K562 (cell line): ENCODE data around the gene OR5T3. TPM values are rescaled to one million over a fixed set of nuclear protein-coding genes. Genes with fewer than 3 reads are reported as not detected.

Source experiments
- ATAC-seq: fragments of 200-7000 bp; cut with Tn5 transposase; 3 replicates; pipeline ENCODE4 v1.9.1; 2020; ENCODE audit warnings: moderate library complexity
- BruUV-seq: library from RNA; stranded (reverse); fragments of 400-500 nt; replicated peaks from 2 replicates; lab custom pipeline; 2021; lab: Mats Ljungman, UMichigan
- CTCF ChIA-PET: fragments of 300-600 bp; formaldehyde crosslinking; extraction: SDS; loops from one replicate; lab custom pipeline; 2021; ENCODE audit warnings: low intra/inter-chr PET ratio; lab: Yijun Ruan, JAX
- POLR2A ChIA-PET: fragments of 300-600, 350-650 bp; sonication (Branson Sonifier 250); formaldehyde crosslinking; extraction: SDS; loops from one replicate; lab custom pipeline; 2021; ENCODE audit warnings: antibody characterized with exemption, inconsistent platforms; lab: Yijun Ruan, JAX
- DNase-seq, 4 experiments: peaks; one replicate each; pipeline versions ENCODE4 v3.0.0 to v3.0.0-alpha.2; 2011 to 2018; ENCODE audit warnings: low spot score in 3 of 4, mixed read lengths in 3 of 4; ENCODE audit errors: extremely low read depth in 1 of 4
- FAIRE-seq: peaks from 2 replicates; lab custom pipeline; 2011; peaks lifted over from hg19 to GRCh38; lab: Jason Lieb, UNC
- H2AFZ ChIP-seq: 2 replicates; pipeline ENCODE4 v1.6.0; 2011; ENCODE audit warnings: low read depth, low read length, control low read depth, inconsistent platforms
- H3K27ac ChIP-seq: fragments of 200-600 bp; 3 replicates; pipeline ENCODE4 v1.8.0; 2011; ENCODE audit warnings: low read depth, mild to moderate bottlenecking, control low read depth, inconsistent platforms, low read length, moderate library complexity, mixed read lengths; ENCODE audit errors: extremely low read depth
- H3K27me3 ChIP-seq, 2 experiments: fragments of 300-600 bp in 1 of 2; 2 replicates in 1 of 2; 3 replicates in 1 of 2; pipeline versions ENCODE4 v1.6.0 to v1.8.0; 2011; ENCODE audit warnings: inconsistent platforms in 2 of 2, low read length in 2 of 2, mild to moderate bottlenecking in 1 of 2, mixed read lengths in 1 of 2, moderate library complexity in 1 of 2; ENCODE audit not compliant: control insufficient read depth in 2 of 2, insufficient read depth in 2 of 2
- H3K36me3 ChIP-seq: fragments of 300-600 bp; 3 replicates; pipeline ENCODE4 v1.8.0; 2011; ENCODE audit warnings: mild to moderate bottlenecking, low read length, inconsistent platforms; ENCODE audit not compliant: control insufficient read depth, insufficient read depth
- H3K4me1 ChIP-seq, 2 experiments: fragments of 200-600 bp in 1 of 2; replicated peaks in 1 of 2; 2 replicates in 1 of 2; 3 replicates in 1 of 2; pipeline versions ENCODE4 v1.5.1 to v1.8.0; 2011; ENCODE audit warnings: inconsistent platforms in 2 of 2, low read length in 2 of 2, mild to moderate bottlenecking in 1 of 2, mixed read lengths in 1 of 2, moderate library complexity in 1 of 2; ENCODE audit not compliant: control insufficient read depth in 2 of 2, insufficient read depth in 2 of 2
- H3K4me2 ChIP-seq: 2 replicates; pipeline ENCODE4 v1.6.1; 2011; ENCODE audit warnings: low read length, control low read depth, inconsistent platforms, mixed read lengths; ENCODE audit not compliant: insufficient read depth
- H3K4me3 ChIP-seq: fragments of 200-600 bp; sonication (generic), shearing (Covaris generic); 2 replicates; pipeline ENCODE4 v1.5.1; 2016; ENCODE audit warnings: control low read depth, inconsistent platforms
- H3K79me2 ChIP-seq: fragments of 200-600 bp; 3 replicates; pipeline ENCODE4 v1.8.0; 2011; ENCODE audit warnings: low read length, inconsistent platforms; ENCODE audit not compliant: control insufficient read depth, insufficient read depth
- H3K9ac ChIP-seq, 2 experiments: 2 replicates each; pipeline versions ENCODE4 v1.6.0 to v1.6.1; 2011; ENCODE audit warnings: low read depth in 2 of 2, low read length in 2 of 2, control low read depth in 1 of 2, inconsistent platforms in 1 of 2, mild to moderate bottlenecking in 1 of 2, mixed read lengths in 1 of 2; ENCODE audit not compliant: insufficient read depth in 1 of 2
- H3K9me1 ChIP-seq: one replicate; pipeline ENCODE4 v1.6.0; 2011; ENCODE audit warnings: inconsistent platforms, mild to moderate bottlenecking, low read length, moderate library complexity; ENCODE audit not compliant: control insufficient read depth, insufficient read depth
- H3K9me3 ChIP-seq: replicated peaks from 2 replicates; pipeline ENCODE4 v1.5.1; 2011; ENCODE audit warnings: low read depth, low read length, inconsistent platforms; ENCODE audit not compliant: control insufficient read depth, insufficient read depth
- H4K20me1 ChIP-seq: replicated peaks from 2 replicates; pipeline ENCODE4 v1.6.1; 2011; ENCODE audit warnings: low read length, inconsistent platforms, mixed read lengths; ENCODE audit not compliant: control insufficient read depth, insufficient read depth
- CHD1 ChIP-seq: fragments of 200-600 bp; sonication (generic); IDR thresholded peaks from one replicate; pipeline ENCODE4 v1.6.1; 2012; ENCODE audit warnings: mild to moderate bottlenecking, moderate library complexity, low read length, inconsistent platforms
- ILK ChIP-seq: fragments of 450-650 bp; IDR thresholded peaks from 2 replicates; pipeline ENCODE4 v1.6.1; 2016; ENCODE audit warnings: missing genetic modification characterization, low read depth, mild to moderate bottlenecking, missing compliant biosample characterization, moderate library complexity, borderline replicate concordance
- JUN ChIP-seq, 2 experiments: sonication (generic) in 1 of 2; formaldehyde crosslinking in 1 of 2; IDR thresholded peaks; 2 replicates each; pipeline versions ENCODE4 v1.6.1 to v1.8.0; 2012 to 2022; ENCODE audit warnings: borderline replicate concordance in 2 of 2, mild to moderate bottlenecking in 2 of 2, improper control_type of control experiment in 1 of 2, low read depth in 1 of 2, low read length in 1 of 2, missing genetic modification reagents in 1 of 2
- KDM2B ChIP-seq: fragments of 250-450 bp; sonication (Bioruptor Pico); IDR thresholded peaks from 2 replicates; pipeline ENCODE4 v1.8.0; 2021; ENCODE audit warnings: mild to moderate bottlenecking, moderate library complexity
- MTA1 ChIP-seq: fragments of 450-650 bp; IDR thresholded peaks from 2 replicates; pipeline ENCODE4 v1.6.1; 2017; ENCODE audit warnings: borderline replicate concordance
- MTA2 ChIP-seq: fragments of 450-650 bp; IDR thresholded peaks from 2 replicates; pipeline ENCODE4 v1.6.1; 2016; ENCODE audit warnings: low read depth
- MYC ChIP-seq, 2 experiments: fragments of 250-450 bp in 1 of 2; sonication (Bioruptor Pico) in 1 of 2; IDR thresholded peaks; 2 replicates each; pipeline versions ENCODE4 v1.5.1 to v1.6.1; 2012 to 2021; ENCODE audit warnings: low read depth in 2 of 2, borderline replicate concordance in 1 of 2, improper control_type of control experiment in 1 of 2, low read length in 1 of 2, mild to moderate bottlenecking in 1 of 2, moderate library complexity in 1 of 2
- RNF219 ChIP-seq: fragments of 250-450 bp; sonication (Bioruptor Pico); IDR thresholded peaks from 2 replicates; pipeline ENCODE4 v1.5.0; 2022; ENCODE audit warnings: mild to moderate bottlenecking
- SMARCC2 ChIP-seq: fragments of 450-650 bp; IDR thresholded peaks from 2 replicates; pipeline ENCODE4 v1.6.1; 2017; ENCODE audit warnings: antibody characterized with exemption, moderate library complexity, mild to moderate bottlenecking, low read depth
- SMARCE1 ChIP-seq: fragments of 450-650 bp; IDR thresholded peaks from 2 replicates; pipeline ENCODE4 v1.7.1; 2016; ENCODE audit warnings: mild to moderate bottlenecking
- TAF7 ChIP-seq: fragments of 450-650 bp; IDR thresholded peaks from 2 replicates; pipeline ENCODE4 v1.6.1; 2016; ENCODE audit warnings: missing genetic modification characterization, missing compliant biosample characterization
- THRB ChIP-seq: fragments of 450-650 bp; formaldehyde crosslinking; conservative IDR thresholded peaks from 2 replicates; pipeline ENCODE4 v1.4.0; 2022; ENCODE audit warnings: mild to moderate bottlenecking, missing genetic modification characterization
- ZNF134 ChIP-seq: fragments of 250-450 bp; sonication (Bioruptor Pico); conservative IDR thresholded peaks from 2 replicates; pipeline ENCODE4 v1.4.0; 2020
- ZNF445 ChIP-seq: fragments of 250-450 bp; sonication (Bioruptor Pico); IDR thresholded peaks from 2 replicates; pipeline ENCODE4 v1.4.0; 2020; ENCODE audit warnings: low read depth, mild to moderate bottlenecking, moderate library complexity
- ZNF695 ChIP-seq: fragments of 450-650 bp; formaldehyde crosslinking; IDR thresholded peaks from 2 replicates; pipeline ENCODE4 v1.4.0; 2020; ENCODE audit warnings: mild to moderate bottlenecking, moderate library complexity
- in situ Hi-C: fragments of 300-500 bp; cut with MboI; formaldehyde crosslinking; loops from 4 replicates; pipeline ENCODE4 v1.15.0; 2018; ENCODE audit warnings: inconsistent platforms, mixed read lengths
- intact Hi-C: fragments of 100-400 bp; cut with micrococcal nuclease; formaldehyde crosslinking; loops from 2 replicates; pipeline ENCODE4 v1.14.2; 2022
- polyA plus RNA-seq, 8 experiments: library from polyadenylated mRNA; depleted of rRNA in 4 of 8; stranded (reverse) in 5 of 8; unstranded in 3 of 8; fragments of >200 nt; fragmentation: Nextera tagmentation in 2 of 8; fragmentation: Illumina TruSeq in 1 of 8; extraction: Ambion mirVana in 2 of 8; extraction: Trizol in 1 of 8; gene quantifications; 2 replicates each; pipeline versions ENCODE4 v1.2.1 to v1.2.3, GENCODE V29; 2011 to 2014; ENCODE audit warnings: inconsistent platforms in 1 of 8, missing spikeins in 1 of 8
- total RNA-seq, 7 experiments: library from RNA; depleted of rRNA in 6 of 7; stranded (reverse); fragments of >200 nt in 6 of 7; fragmentation: Illumina TruSeq in 2 of 7; extraction: Trizol in 2 of 7; gene quantifications; 2 replicates each; pipeline versions ENCODE4 v1.2.1 to v1.2.3, GENCODE V29; 2011 to 2021; ENCODE audit warnings: low replicate concordance in 1 of 7

OR5T3 gene
- total and polyA plus RNA-seq, 9 of the 15 experiments (the other 6 are each of a cell fraction or from before 2014, with no cell fraction given), result not detected

DNA sequence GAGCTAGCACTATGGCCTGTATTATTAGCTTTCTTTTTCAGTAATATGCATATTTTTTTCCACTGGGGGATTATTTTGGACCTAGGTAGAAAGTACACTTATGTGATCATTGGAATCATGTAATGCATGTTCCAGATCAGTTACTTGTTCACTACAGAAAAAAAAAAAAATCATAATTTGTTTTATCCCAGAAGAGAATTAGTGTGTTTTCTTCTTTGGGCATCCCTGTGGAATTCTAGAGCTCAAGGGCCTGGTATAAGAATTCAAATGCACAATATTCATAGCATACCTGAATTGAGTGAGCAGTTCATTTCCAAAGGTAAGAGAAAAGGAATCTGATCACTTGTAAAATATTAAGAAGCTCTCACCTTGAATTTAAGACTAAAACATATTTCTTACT lies 21.8 kb downstream of the OR5T3 start, which contains the start of gene OR5T1:
Gene OR5T1, plus strand, starts transcription at position 301 of the 400 bp plus-strand sequence. CDS start 1,485 bp downstream, outside the sequence.
- H3K9me3 ChIP-seq, result no peaks in the 10 kb centered on the region; the same call in 1 of the 2 replicates
- no peaks in the 10 kb centered on the region for H4K20me1 ChIP-seq
- FAIRE-seq (no peak), ATAC-seq (no peak), DNase-seq (no peak)
- in situ Hi-C loops (no loop called here), intact Hi-C loops (no loop called here)
- H2AFZ ChIP-seq, result no peak within 1 kb of the TSS
- no peaks in the 10 kb centered on the region for H3K36me3 ChIP-seq
- no peak for TF ChIP-seq TAF7 (tag)
- TF ChIP-seq ZNF445 (CRISPR knock-in tag), result no peak
- TF ChIP-seq RNF219, result no peak
- no peak for TF ChIP-seq SMARCE1
- TF ChIP-seq SMARCC2, result no peak
- TF ChIP-seq MYC (IDR thresholded peaks at IDR 0.05; ENCODE audit: low read depth, low read length), result no peak
- no peak for TF ChIP-seq MYC (CRISPR knock-in tag; IDR thresholded peaks at IDR 0.05; ENCODE audit: borderline replicate concordance, low read depth)
- TF ChIP-seq ZNF134 (CRISPR knock-in tag), result no peak
- no peak for TF ChIP-seq MTA2
- no peak for TF ChIP-seq ILK
- no peak for TF ChIP-seq ZNF695 (CRISPR knock-in tag)
- TF ChIP-seq THRB (CRISPR knock-in tag), result no peak
- TF ChIP-seq JUN (IDR thresholded peaks at IDR 0.05; ENCODE audit: borderline replicate concordance, low read depth, low read length), result no peak
- TF ChIP-seq JUN (CRISPR knock-in tag; IDR thresholded peaks at IDR 0.05; ENCODE audit: borderline replicate concordance), result no peak
- TF ChIP-seq MTA1, result no peak
- TF ChIP-seq KDM2B, result no peak
- TF ChIP-seq CHD1, result no peak
- H3K4me3 ChIP-seq, result no peak within 1 kb of the TSS
- ChIA-PET CTCF (no interaction called here), POLR2A (no interaction called here)
- H3K27me3 ChIP-seq, result no peaks in the 10 kb centered on the region
- no peaks in the 10 kb centered on the region for H3K79me2 ChIP-seq
- no peaks in the 10 kb centered on the region for H3K4me1 ChIP-seq
- H3K4me2 ChIP-seq, result no peak within 1 kb of the TSS
- H3K9ac ChIP-seq, result no peak within 1 kb of the TSS
- no TSS peak for BruUV-seq
- H3K9me1 ChIP-seq, result no peaks in the 10 kb centered on the region
- no peak within 1 kb of the TSS for H3K27ac ChIP-seq
